T follicular helper cell (primary cell): ENCODE results near the gene SLC6A20.
A peak's percentile ranks its signal among the peaks of the same experiment; 100 is the strongest.

Source experiments
- DNase-seq: peaks from one replicate; pipeline ENCODE4 v3.0.0-alpha.2; 2020; ENCODE audit warnings: low read depth

SLC6A20 gene

DNA sequence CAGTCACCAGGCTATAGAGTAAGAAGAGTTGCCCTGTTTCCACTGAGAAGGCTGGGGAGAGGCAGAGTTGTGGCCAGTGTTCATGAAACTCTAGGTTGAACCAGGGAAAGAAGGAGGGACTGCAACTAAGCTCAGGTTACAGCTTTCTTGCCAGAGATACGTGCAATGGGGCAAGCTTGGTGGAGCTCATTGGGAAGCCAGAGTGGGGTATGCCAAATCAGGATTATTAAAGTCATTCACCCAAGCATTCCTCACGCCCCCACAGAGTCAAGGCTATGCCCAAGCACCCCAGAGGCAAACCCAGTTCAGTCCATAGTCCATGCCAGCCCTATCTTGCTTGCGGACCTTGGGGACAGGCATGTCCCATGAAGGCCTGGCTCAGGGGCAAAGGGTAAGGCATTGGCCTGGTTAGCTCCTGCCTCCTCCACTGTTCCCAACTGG, 17.6 kb downstream of the SLC6A20 start:
- DNase-seq = no peak

DNA sequence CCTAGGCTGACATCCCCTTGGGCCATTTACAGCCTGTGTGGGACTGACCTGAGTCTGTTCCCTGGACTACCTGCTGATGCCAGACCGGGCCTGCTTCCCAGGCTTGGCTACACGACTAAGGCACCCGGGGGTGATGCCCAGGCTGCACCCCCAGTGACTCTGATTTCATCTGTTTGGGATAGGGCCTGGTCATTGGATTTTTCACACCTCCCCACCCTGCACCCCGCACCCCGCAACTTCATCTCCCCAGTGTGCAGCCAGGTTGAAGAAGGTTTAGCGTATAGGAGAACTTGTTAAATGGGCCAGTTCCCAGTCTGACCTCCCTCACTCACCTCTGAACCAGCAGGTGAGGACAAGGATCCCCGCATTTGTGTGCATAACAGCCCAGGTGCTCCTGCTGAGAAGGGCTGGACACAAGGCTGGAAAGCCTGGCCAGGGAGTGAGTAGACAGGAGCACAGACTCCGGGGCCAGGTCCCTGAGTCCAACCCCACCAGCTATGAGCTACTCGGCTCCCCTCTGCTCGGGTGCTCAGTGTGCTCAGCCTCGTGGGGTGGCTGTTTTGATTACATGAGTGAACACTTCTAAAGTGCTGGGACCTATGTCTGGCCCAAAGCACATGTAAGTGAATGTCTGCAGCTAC, 18.5 kb downstream of the SLC6A20 start:
- no peak for DNase-seq

DNA sequence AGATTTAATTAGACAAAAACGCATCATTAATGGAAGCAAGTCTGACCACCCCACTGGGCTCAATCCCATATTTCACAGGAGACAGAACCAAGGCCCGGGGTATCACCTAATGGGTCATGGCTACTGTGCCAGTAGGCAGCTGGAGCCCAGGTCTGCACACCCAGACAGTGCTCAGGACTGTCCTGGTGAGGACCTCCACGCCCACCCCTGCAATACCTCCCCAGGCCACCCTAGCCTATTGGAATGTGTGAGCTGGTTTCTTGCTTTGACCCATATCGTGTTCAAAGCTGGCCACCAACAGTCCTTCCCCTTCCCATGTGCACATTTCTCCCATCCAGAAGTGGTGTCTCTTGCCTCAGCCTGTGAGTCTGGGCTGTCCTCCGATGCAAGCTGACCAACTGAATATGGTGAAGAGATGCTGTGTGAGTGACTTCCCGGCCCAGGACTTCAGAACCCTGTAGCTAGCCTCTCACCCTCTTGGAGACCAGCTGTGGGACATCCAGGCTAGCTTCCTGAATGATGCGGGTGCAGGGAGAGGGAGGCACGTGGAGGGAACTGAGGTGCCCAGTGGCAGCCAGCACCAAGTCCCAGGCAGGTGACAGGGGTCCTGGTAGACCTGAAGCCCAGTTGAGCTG, 19.1 kb downstream of the SLC6A20 start:
- no peak for DNase-seq

DNA sequence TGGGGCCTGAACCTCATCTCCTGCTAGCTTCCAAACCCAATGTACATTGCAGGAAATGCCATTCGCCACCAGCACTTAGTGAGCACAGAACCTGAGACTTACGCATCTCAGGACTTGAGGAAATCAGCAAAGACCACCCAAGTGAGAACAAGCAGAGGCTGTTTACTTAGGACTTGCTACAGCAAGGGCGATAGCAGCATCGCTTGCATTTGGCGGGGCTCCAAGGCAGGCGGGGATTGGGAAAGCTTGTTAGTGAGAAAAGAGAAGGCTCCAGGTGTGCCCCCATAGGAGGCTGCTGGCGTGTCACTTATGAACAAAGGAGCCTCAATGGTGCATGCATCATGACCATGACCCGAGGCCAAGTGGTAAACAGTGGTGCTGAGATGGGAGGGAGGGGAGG, 19.7 kb downstream of the SLC6A20 start:
- DNase-seq = no peak

DNA sequence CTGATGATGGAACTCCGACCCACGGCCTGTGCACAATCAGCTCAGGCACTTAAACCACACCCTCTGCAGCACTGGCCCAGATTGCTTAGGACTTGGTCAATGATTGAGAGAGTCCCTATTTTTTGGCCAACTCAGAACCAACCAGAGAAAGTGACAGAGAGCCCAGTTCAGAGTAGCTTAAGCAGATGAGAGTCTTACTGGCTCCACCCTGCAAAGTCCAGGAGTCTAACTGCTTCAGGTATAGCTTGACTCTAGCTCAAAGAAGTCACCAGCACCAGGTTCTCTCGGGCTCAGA, 20.1 kb downstream of the SLC6A20 start:
- DNase-seq = no peak

DNA sequence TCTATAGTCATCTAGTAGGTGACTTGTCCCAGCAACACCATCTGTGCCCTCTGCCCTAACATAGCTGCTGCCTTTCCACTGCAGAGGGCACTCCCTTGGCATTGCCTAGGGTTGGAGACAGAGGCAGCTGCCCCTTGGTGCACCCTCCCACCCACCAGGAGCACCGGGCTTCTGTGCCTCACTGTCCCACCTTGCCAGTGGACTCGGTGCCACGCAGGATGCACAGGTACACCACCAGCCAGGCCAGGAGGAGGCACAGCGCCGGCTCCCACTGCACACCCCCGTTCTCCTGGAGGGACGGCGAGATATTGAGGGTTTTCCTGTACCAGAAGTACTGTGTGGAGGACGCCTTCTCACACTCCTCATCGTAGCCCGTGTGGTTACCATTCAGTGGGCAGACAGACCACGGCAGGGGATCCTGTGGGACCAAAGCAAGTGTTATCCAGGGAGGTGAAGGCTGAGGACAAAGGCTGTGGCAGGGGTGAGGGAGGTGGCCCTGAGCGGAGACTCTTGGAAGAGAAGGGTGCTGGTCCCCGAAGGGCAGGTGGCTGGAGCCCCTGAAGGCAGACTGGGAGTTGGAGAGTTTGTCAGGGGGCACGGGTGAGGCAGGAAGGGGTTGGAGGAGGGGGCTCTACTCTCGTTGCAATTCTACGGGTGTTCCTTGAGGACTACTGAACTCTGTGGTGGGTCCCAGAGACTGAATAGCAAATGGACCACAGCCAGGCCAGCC, 20.6 kb downstream of the SLC6A20 start:
- no peak for DNase-seq

DNA sequence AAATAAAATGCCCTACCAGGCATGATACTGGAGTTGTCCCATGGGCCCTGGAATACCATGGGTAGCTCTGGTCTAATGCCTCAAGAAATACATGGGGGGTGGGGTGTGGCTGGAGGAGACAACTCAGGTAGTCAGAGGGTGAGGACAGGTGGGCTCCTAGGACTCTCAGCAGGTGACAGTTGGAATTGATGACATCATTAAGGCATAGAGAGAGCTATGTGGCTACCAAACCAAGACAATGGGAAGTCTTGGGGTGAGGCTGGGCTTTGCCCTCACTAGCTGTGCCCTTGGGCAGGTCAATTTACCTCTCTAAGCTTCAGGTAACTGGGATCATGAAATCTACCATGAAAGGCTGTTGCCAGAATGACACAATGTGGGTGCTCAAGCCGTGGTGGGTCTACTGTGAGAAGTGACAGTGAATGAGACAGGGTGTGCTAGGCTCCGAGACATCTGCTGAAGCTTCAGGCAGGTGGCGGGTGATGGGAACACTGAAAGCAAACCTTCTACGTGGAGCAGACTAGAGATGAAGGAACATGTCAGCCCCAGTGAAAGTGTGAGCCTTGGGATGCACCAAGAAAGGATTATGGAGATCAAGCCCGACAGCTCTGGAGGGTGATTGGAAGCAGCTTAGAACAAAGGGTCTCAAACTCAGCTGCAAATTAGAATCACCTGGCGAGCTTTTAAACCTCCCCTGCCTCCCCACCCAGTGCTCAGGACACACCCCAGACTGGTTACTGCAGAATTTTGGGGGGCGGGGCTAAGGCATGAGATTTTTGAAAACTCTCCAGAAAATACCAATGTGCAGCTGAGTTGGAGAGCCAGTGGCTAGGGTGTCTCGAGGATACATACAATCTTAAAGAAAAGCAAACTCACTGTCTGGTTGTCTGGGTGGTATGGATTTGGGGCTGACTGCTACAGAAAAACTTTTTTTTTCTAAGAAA, 21.5 kb downstream of the SLC6A20 start:
- no peak for DNase-seq

DNA sequence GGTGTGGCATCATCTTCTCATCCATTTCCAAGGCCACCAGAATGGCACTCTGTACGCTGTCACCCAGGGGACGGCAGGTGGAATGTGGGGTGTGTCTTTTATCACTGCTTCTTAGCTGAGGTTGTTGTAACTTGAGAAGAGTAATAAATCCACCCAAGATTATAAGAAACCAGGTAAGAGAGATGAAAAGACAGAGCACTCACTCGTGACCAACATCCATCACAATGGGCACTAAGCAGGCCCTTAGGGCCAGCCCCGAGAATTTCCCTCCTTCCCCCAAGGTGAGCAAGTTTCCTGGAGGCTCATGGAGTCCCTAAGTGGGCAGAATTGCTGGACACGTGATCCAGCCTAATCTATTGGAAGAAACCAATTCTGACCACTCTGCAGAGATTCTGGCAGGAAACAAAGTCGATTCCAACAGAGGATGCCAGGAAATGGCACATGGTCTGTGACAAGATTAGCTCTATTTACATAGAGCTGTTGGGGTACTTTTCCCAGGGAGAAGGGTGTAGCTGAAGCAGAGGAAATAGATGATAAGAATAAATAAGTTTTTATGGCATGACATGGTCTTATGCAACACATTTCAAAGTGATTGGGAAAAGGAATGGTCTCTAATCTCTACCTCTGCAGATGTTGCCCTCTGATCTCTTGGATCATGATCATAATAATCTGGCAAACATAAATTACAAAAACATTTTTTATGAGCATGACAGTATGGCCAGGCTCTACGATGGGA, 22.5 kb downstream of the SLC6A20 start:
- no peak for DNase-seq

DNA sequence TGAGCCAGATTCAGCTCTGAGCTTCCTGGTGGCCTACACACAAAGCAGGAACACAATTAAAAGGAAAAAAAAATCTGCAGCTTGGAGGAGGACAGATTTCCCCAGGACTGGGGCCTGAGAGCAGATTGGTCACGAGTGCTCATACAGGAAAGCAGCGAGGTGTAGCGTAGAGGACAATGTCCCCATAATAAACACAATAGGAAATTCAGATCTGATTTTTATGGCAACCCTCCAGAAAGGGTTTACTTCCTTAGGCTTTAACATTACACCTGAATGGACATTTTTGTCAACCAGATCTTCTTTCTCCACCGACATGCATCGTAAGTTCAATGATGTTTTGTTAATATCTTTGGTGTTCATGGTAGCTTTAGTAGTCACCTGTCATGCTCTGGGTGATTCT, 23.3 kb downstream of the SLC6A20 start:
- no peak for DNase-seq

DNA sequence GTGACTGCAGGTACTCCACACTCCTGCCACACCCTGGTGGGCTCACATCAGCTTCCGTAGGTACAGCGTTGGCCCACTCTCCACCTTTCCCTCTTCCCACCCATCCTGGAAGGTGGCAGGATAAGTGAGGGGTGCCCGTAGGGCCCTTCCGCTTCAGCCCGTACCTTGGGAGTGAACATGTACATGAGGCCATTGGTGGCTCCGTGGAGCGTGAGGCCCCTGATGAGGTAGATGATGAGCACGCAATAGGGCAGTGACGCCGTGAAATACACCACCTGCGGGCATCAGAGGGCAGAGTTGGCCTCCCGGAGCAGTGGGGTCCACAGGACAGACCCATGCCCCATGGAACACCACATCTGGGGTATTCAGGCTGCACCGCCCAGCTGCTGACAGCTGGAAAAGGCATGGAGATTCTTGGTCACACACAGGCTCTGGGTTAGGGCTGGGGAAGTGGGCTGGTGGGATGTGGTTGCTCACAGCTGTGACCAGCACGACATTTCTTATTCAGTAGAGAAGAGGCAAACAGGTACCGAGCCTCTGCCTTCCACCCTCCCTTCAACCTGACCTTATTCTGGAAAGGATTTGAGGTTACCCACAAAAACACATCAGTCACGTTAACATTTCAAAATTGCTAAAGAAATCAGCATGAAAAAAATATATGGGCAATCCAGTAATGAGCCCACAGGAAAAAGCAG, 23.8 kb downstream of the SLC6A20 start:
- no peak for DNase-seq

DNA sequence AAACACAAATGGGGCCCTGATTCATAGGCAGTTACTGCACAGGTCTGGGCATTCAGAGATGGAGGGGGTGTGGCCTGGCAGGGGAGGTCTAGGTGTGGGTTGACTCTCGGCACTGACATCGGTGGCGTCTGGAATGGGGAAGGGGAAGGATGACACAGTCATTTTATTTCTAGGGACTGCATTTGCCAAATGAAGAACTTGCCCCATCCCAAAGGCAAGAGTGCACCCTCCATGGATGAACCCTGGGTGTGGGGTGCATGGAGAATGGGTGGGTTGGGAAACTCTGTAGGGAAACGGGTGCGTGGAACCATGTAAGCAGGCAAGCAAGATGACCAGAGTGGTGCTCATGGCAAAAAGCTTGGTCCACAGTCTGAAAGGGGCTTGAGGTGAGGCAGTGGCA, 24.5 kb downstream of the SLC6A20 start:
- no peak for DNase-seq

DNA sequence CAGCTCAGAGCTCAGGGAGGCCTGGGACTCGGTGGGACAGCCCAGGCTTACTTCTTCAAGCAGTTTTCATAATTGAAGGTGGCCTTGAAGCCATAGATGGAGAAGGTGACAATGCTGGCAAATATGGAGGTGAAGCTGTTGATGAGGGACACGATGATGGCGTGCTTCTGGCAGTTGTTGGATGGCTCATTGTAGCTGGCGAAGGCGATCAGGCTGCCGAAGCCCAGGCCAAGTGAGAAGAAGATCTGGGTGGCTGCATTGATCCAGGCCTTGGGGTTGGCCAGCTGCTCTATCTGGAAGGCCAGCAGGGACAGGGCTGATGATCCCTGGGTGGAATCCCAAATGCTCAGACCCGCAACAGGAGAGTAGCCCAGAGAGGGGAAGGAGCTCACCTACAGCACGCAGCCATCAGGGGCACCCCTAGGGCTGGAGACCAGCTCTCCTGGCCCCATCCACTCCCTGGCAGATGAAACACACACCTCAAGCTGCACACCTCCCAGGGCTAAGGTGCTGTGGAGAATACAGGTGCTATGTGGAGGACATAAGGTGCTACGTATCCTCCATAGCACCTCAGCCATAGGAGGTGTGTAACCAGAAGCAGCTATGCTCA, 25.1 kb downstream of the SLC6A20 start:
- DNase-seq = no peak

DNA sequence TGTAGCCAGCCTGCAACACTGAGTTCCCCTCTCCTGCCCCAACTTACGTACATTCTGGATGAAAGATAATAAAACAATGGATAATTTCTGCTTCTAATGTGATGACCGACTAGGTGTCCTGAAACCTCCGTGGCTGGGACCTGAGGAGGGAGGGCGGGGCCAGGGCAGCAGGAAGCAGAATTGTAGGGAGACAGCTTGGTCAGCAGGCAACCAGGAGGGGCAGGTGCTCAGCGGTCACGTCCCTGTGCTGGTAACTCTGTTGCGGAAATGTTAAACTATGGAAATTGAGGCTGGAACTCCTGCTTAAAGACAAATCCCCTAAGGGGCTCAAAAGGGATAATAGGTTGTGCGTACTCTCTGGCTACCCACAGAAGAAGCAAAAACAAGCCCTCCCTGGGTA, 30.4 kb downstream of the SLC6A20 start:
- DNase-seq = no peak

DNA sequence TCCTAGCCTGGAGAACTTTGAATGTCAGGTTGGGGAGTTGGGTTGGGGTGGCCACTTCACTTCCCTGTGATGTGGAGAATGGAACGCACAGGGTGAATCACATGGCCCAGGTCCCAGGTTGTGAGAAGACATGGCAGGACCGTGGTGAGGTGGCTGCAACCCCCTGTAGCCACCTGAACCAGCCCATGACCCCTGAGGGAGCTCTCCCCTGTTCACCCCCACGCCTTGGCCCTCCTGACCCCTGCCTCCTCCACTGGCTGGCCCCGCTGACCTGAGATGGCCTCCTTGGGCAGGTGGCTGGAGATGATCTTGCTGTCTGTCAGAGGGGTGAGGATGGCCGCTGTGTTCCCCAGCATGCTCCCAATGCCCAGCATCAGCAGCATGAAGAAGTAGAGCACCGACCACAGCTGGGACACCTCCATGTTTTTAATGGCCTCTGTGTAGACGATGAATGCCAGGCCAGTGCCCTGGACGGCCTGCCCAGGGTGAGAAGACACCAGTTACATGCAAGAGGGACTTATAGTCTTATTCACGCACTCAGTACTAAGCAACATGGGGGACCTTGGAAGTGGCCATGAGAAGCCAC, 31.0 kb downstream of the SLC6A20 start:
- DNase-seq = no peak

DNA sequence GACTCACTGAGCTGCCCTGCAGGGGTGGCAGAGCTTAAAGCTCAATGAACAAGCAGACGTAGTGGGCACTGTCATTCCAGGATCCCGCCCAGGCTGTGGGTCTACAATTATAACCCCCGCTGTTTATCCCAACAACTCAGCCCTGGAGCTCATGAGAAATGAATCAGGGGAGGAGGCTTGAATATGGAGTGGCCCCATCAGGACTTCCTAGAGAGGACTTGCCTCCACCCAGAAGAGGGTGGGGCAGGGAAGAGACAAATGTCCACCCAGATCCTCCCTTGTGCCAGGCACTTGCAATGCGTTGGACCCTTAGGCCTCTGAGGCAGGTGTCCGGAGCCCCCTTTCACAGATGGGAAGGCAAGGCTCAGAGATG, 33.0 kb downstream of the SLC6A20 start:
- DNase-seq = no peak

DNA sequence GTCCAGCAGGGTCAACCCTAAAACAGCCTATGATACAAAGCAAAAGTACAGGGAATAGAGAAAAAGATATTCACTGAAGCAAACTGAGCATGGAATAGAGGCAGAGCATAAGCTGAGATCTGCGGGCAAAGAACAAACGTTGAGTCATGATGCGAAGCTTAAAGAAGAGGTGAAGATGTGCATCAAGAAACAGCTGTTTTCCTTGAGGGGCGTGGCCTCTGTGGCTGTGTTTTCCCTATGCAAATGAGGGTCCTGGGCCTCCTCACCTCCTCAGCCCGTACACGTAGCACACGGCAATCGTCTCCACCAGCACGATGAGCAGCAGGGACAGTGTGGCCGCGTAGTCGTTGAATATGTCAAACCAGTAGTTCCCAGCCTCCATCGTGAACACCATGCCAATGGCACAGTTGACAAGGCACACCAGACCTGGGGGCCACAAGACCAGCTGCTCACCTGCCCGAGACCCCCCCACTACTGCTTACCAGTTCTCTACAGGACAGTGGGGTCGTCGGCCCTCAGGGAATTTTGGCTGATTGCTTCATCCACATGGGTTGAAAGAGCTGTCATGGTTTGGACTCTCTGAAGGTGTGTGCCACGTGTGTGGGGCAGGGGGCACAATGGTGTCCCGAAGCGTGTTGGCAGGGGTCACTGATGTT, 33.6 kb downstream of the SLC6A20 start:
- no peak for DNase-seq

DNA sequence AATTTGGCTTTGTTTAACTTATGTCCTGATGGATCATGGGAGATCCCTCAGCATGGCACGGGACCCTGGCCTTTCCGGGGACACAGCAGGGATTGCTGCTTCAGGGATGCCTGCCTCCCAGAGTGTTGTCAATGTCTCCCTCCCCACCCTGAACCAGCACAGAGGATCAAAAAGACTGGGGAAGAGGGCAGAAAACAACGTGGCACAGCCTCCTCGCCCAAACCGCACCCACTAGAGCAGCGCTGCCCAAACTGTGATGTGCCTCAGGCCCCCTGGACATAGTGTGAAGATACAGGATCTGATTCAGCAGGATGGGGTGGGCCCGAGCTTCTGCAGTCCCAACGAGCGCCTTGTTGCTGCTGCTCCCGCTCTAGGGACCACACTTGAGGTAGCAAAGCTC, 34.5 kb downstream of the SLC6A20 start:
- no peak for DNase-seq

DNA sequence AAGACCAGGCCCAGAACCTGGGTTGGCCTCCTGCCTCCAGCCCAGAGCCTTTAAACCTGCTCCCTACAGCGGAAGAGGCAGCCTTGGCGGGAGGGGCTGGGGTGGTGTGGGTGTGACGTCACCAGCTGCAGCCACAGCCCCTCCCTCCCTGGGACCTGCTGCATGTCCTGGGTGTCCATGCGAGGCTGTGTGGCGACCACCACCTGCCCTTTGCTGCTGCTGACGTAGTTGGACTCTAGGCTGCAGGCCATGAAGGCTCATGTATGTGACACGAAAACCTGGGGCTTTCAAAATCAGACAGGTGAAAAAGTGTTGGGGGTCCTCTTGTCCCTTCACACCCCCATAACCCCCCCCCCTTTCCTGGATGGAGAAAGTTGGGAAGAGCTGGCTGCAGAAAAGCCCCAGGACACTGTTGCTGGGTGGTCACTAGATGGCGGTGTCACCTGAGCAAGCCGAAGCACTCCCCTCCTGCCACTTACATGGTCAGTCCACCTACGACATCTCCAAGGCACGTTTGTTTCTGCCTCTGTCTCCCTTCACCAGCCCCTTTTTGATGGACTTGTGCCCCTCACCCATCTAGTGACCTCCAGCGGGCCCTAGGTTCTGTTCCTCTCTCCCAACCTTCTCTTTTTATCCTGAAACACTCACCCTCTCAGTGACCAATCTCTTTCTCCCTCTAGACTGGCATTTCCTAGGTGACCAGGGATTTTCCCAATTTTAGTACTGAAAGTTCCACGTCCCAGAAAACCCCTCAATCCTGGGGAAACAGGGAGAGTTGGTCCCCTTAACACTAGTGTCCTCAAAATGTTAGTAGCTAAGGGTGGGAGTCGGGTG, 35.2 kb downstream of the SLC6A20 start:
- DNase-seq = peak; percentile 9

DNA sequence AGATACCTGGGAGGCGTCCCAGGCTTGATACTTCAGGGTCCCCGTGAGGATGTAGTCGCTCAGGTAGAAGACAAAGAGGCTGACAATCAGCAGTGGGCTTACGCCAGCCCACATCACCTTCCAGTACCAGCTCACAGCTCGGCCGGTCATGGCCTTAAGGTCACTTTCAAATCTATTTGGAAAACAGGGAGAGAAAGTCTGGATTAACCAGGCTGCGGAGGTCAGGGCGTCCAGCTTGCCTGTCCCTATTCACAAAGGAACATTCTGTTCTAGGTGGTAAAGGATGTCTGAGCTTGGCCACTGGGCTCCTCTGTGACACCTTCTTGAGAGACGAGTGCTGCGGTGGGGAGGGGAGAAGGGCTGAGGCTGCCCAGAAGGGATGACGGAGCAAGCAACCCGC, 36.5 kb downstream of the SLC6A20 start:
- DNase-seq = no peak
